GM12875 (cell line): Measurements from ENCODE around the gene AADAT.
"Not testable (repeated sequence)": the region's sequence is repeated elsewhere in the genome, so short reads cannot be mapped to it uniquely, and the experiment has no call there.

Experiments
- H3K4me3 ChIP-seq: one replicate; pipeline ENCODE4 v1.5.1; 2011; ENCODE audit warnings: low read depth, low read length, control low read depth
- CTCF ChIP-seq: IDR thresholded peaks from 2 replicates; pipeline ENCODE4 v1.5.1; 2011; ENCODE audit warnings: low read depth, mild to moderate bottlenecking, control low read depth, inconsistent platforms, low read length, moderate library complexity, borderline replicate concordance; ENCODE audit not compliant: insufficient read depth

The AADAT gene

DNA sequence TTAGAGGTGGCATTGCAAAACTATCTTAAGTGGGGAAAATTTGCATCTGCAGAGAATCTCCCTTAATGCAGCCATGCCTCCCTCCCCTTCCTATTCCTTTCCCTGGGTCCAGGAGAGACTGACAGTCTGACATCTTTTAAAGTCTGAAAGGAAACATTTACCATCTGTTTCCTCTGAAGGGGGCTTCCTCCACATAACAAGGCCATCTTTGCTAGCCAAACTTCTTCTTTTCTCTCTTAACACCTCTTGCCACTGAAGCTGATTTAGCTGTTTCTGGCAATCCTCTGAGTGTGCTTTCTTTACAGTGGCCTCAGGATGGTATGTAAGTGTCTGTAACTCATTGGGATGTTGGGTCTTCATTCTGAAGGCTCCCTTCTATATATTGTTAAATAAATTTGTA, 34.6 kb upstream of the AADAT start:
- no peak overlapping the region for H3K4me3 ChIP-seq
- TF ChIP-seq CTCF = no peak

- H3K4me3 ChIP-seq = no peak overlapping the region
- no peak for TF ChIP-seq CTCF
Observed at GRCh38 chr4:170122252-170122651, 32.5 kb upstream of the AADAT start.

DNA sequence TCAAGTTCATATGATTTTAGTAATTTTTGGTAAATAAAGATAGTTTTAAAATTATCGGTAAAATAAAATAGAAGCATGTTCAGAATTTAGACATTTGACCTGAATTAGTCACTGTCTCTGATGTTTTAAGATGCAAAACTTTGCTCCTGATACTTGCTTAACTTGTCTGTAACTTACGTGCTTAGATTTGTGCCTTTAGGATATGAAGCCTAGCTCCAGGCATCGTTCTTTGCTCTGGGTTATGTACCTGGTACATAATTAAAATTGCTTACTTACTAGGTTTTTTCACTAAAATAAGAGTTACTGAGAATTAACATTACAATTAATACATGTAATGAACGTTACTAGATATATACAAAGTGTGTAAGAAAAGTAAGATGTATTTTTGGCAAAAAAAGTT, 24.9 kb upstream of the AADAT start:
- no peak overlapping the region for H3K4me3 ChIP-seq
- no peak for TF ChIP-seq CTCF

- H3K4me3 ChIP-seq = not testable (repeated sequence)
Observed at GRCh38 chr4:170114183-170114582, 24.4 kb upstream of the AADAT start.

DNA sequence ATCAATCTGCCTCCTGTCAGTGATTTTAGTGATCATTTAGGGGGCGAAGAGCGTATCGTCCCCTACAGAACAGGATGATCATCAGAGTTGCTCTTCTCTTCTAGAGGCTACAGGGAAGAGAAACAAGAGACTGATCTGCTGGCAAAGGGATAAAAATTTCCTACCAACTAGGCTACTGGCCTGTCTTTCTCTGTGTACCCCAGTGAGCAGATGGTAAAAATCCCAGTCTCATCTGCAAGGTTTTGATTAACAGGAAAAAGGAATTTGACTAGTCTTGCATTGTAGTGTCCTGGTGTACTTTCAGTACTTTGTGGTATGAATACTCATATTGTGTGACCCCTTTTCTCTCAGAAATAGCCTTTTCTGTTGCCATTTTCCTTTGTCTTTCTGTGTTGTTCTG, 21.8 kb upstream of the AADAT start:
- TF ChIP-seq CTCF = no peak
- no peak overlapping the region for H3K4me3 ChIP-seq

GRCh38 chr4:170111085-170111484, 21.3 kb upstream of the AADAT start:
- no peak for TF ChIP-seq CTCF
- no peak overlapping the region for H3K4me3 ChIP-seq

DNA sequence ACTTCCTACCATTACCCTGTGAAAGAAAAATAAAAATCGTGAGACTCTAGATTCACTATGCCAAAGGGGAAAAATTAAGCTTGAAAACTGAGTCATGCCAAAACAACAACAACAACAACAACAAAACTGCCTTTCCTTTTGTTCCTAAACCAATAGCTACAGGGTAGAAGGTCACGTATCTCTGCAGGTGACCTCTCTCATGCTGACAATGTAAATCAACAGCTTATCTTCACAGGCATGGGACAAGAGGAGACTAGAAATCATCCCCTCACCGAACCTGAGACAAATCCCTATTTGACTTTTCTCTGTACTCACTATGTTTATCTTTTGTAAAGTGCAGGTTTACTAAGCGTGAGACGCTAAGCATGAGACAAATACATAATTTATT, 20.5 kb upstream of the AADAT start:
- no peak for TF ChIP-seq CTCF
- H3K4me3 ChIP-seq = no peak overlapping the region
